ENCODE results near the gene FOXO1.

The FOXO1 gene

DNA sequence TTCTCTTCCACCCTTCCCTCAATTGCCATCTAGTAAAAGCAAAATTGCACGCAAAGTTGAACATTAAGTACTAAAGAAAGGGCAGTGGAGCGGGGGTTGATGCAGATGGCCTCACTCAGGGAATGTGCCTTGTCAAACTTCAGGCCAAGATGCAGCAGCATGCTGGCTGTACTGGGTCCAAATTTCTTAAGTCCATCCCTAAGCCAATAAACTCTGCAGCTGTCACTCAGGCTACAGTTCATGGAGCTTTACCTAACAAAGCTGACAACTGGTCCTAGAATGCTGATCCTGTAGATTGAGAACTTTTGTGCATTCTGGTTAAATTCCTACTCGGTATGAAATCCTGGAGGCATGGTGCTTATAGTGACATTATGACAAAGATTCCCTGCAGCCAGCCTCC is 88.4 kb downstream of the FOXO1 start:
- Histone ChIP-seq H3K27ac (ENCODE audit: low read depth, low read length, poor library complexity, severe bottlenecking) (peak overlapping the region; percentile 97), H3F3A (ENCODE audit: insufficient read depth, low read length) (peaks cover 17% of the 10 kb centered on the region; the same call in 1 of the 2 replicates), H3K79me2 (ENCODE audit: insufficient read depth, low read length) (peaks cover 98% of the 10 kb centered on the region), H3K4me3 (ENCODE audit: low read depth, low read length, poor library complexity, severe bottlenecking) (no peak overlapping the region), H3K9me2 (ENCODE audit: low read depth, low read length) (no peaks in the 10 kb centered on the region), H3K4me1 (ENCODE audit: insufficient read depth, low read length, severe bottlenecking) (peaks cover 99% of the 10 kb centered on the region), H4K20me1 (ENCODE audit: insufficient read depth, low read length) (no peaks in the 10 kb centered on the region), H3K27me3 (ENCODE audit: insufficient read depth, low read length) (no peaks in the 10 kb centered on the region), H3K4me2 (ENCODE audit: low read length) (peak overlapping the region; percentile 62; the same call in 1 of the 2 replicates), H2AFZ (ENCODE audit: low read length) (no peak overlapping the region), H3K9me3 (ENCODE audit: low read length) (0 out of 2 replicates have a peak, but pooled peaks cover under 1% of the 10 kb centered on the region), H3K36me3 (ENCODE audit: insufficient read depth, low read length) (peaks cover 10% of the 10 kb centered on the region; the same call in 1 of the 2 replicates), H3K9ac (ENCODE audit: low read length) (peak overlapping the region; percentile 28; the same call in 1 of the 2 replicates)
- TF ChIP-seq CTCF (IDR thresholded peaks at IDR 0.05; ENCODE audit: low read length): no peak

DNA sequence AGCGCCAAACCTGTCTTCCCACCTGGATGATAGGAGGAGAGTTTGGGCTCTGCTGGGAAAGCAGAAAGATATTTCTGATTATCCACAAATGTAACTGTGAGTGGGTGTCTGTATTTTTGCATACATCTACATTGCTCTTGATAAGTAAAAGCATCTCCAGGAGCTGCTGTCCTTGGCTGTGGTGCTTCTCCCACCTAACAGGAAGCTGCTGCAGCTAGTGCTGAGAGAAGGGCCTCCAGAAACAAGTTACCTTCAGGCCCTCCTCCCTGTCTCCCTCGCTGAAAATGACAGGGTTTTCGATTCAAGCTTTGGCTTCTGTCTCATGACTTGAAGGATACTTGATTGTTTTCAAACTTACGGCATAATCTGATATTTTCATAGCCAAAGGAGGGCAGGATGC is 90.1 kb downstream of the FOXO1 start:
- H3K9me2 ChIP-seq (ENCODE audit: low read depth, low read length): no peaks in the 10 kb centered on the region
- no peak for TF ChIP-seq CTCF (IDR thresholded peaks at IDR 0.05; ENCODE audit: low read length)
- no peak for TF ChIP-seq EZH2 (IDR thresholded peaks at IDR 0.05; ENCODE audit: borderline replicate concordance, low read length)
- H4K20me1 ChIP-seq (ENCODE audit: insufficient read depth, low read length): 0 out of 2 replicates have a peak, but pooled peaks cover 3% of the 10 kb centered on the region
- H3K4me2 ChIP-seq (ENCODE audit: low read length): peak overlapping the region; percentile 39
- no peaks in the 10 kb centered on the region for H3K9me3 ChIP-seq (ENCODE audit: low read length)
- H3K27me3 ChIP-seq (ENCODE audit: insufficient read depth, low read length): no peaks in the 10 kb centered on the region
- 0 out of 2 replicates have a peak, but pooled peaks cover 8% of the 10 kb centered on the region for H3F3A ChIP-seq (ENCODE audit: insufficient read depth, low read length)
- no peak overlapping the region for H3K4me3 ChIP-seq (ENCODE audit: low read depth, low read length, poor library complexity, severe bottlenecking)
- H3K9ac ChIP-seq (ENCODE audit: low read length): peak overlapping the region; percentile 22; the same call in 1 of the 2 replicates
- peaks cover 98% of the 10 kb centered on the region for H3K79me2 ChIP-seq (ENCODE audit: insufficient read depth, low read length)
- no peak overlapping the region for H2AFZ ChIP-seq (ENCODE audit: low read length)
- peaks cover 99% of the 10 kb centered on the region for H3K4me1 ChIP-seq (ENCODE audit: insufficient read depth, low read length, severe bottlenecking)
- H3K36me3 ChIP-seq (ENCODE audit: insufficient read depth, low read length): peaks cover 8% of the 10 kb centered on the region; the same call in 1 of the 2 replicates
- peak overlapping the region; percentile 66 for H3K27ac ChIP-seq (ENCODE audit: low read depth, low read length, poor library complexity, severe bottlenecking)

DNA sequence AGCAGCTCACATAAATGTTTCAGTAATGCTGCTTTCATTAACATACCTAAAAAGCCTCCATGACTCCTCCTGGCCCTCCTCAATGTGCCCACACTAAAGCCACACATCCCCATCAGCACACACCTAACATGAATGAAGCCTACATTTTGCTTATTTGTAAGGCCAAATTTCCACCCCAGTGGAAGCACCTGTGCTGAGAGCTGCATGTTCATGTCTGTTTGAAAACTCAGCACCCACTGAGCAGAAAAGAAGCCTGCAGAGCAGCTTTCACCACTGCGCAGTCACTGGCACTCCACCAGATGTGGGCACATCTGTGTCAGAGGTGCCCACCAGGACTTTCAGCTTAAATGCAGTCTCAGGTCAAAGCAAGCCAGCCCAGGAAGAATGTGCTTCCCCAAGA is 93.5 kb downstream of the FOXO1 start:
- no peaks in the 10 kb centered on the region for H3K9me3 ChIP-seq (ENCODE audit: low read length)
- peak overlapping the region; percentile 67 for H3K27ac ChIP-seq (ENCODE audit: low read depth, low read length, poor library complexity, severe bottlenecking)
- H3K27me3 ChIP-seq (ENCODE audit: insufficient read depth, low read length): no peaks in the 10 kb centered on the region
- TF ChIP-seq EZH2 (IDR thresholded peaks at IDR 0.05; ENCODE audit: borderline replicate concordance, low read length): no peak
- no peak for TF ChIP-seq CTCF (IDR thresholded peaks at IDR 0.05; ENCODE audit: low read length)
- 0 out of 2 replicates have a peak, but pooled peaks cover 3% of the 10 kb centered on the region for H4K20me1 ChIP-seq (ENCODE audit: insufficient read depth, low read length)
- no peaks in the 10 kb centered on the region for H3F3A ChIP-seq (ENCODE audit: insufficient read depth, low read length)
- peaks cover 99% of the 10 kb centered on the region for H3K4me1 ChIP-seq (ENCODE audit: insufficient read depth, low read length, severe bottlenecking)
- peak overlapping the region; percentile 23 for H3K4me2 ChIP-seq (ENCODE audit: low read length)
- H3K4me3 ChIP-seq (ENCODE audit: low read depth, low read length, poor library complexity, severe bottlenecking): no peak overlapping the region
- no peak overlapping the region for H3K9ac ChIP-seq (ENCODE audit: low read length)
- peaks cover 11% of the 10 kb centered on the region; the same call in 1 of the 2 replicates for H3K36me3 ChIP-seq (ENCODE audit: insufficient read depth, low read length)
- H2AFZ ChIP-seq (ENCODE audit: low read length): no peak overlapping the region
- no peaks in the 10 kb centered on the region for H3K9me2 ChIP-seq (ENCODE audit: low read depth, low read length)
- H3K79me2 ChIP-seq (ENCODE audit: insufficient read depth, low read length): peaks cover 98% of the 10 kb centered on the region
